ENCODE measurements around the gene PSAT1.

PSAT1 gene

GRCh38 chr9:78365748-78366697 lies 69.1 kb downstream of the PSAT1 start:
- DNase-seq (ENCODE audit: low read depth): no peak

GRCh38 chr9:78366827-78367226 lies 69.9 kb downstream of the PSAT1 start:
- no peak for DNase-seq (ENCODE audit: low read depth)

- DNase-seq (ENCODE audit: low read depth): no peak
Observed at GRCh38 chr9:78368236-78368635, 71.3 kb downstream of the PSAT1 start.

GRCh38 chr9:78369639-78370219 lies 72.8 kb downstream of the PSAT1 start:
- peak; percentile 15 for DNase-seq (ENCODE audit: low read depth)

GRCh38 chr9:78370991-78371390 lies 74.1 kb downstream of the PSAT1 start:
- no peak for DNase-seq (ENCODE audit: low read depth)

GRCh38 chr9:78371981-78372380 lies 75.1 kb downstream of the PSAT1 start:
- DNase-seq (ENCODE audit: low read depth): no peak

Data from stimulated activated CD8-positive, alpha-beta memory T cell treated with anti-CD3 and anti-CD28 coated beads, Interleukin-4, amount 100 ng/mL, for 24 hours (primary cell).